IPS-15b (cell line): ENCODE data around the gene MYO1F.
"Not testable (repeated sequence)": the region's sequence is repeated elsewhere in the genome, so short reads cannot be mapped to it uniquely, and the experiment has no call there.

Experiments used
- H3K27me3 ChIP-seq: one replicate; pipeline ENCODE4 v1.6.1; 2013; ENCODE audit warnings: low read length; ENCODE audit not compliant: control insufficient read depth, insufficient read depth
- H3K36me3 ChIP-seq: one replicate; pipeline ENCODE4 v1.6.1; 2013; ENCODE audit warnings: low read length; ENCODE audit not compliant: control insufficient read depth, insufficient read depth
- H3K4me1 ChIP-seq: one replicate; pipeline ENCODE4 v1.6.1; 2013; ENCODE audit warnings: mild to moderate bottlenecking, low read length; ENCODE audit not compliant: control insufficient read depth, insufficient read depth
- H3K4me3 ChIP-seq: one replicate; pipeline ENCODE4 v1.5.1; 2013; ENCODE audit warnings: low read depth, low read length
- H3K9ac ChIP-seq: one replicate; pipeline ENCODE4 v1.6.1; 2013; ENCODE audit warnings: low read depth, mild to moderate bottlenecking, low read length
- H3K9me3 ChIP-seq: one replicate; pipeline ENCODE4 v1.6.1; 2013; ENCODE audit warnings: mild to moderate bottlenecking, low read length; ENCODE audit not compliant: control insufficient read depth, insufficient read depth

Gene MYO1F

DNA sequence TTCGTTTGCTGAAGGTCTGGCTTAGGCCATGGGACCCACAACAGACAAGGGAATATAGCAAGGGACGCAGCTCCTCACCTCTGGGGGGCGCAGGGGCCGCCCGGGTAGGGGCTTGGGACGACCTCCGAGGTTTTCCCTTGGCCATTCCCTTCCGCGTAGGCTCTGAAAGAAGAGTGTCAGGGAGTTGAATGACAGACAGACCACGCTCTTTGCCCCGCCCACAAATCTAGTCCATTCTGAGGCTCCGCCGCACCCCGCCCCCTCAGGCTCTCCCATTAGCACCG, 51.9 kb downstream of the MYO1F start:
- Histone ChIP-seq H3K4me1 (no peaks in the 10 kb centered on the region), H3K27me3 (peaks cover 3% of the 10 kb centered on the region), H3K36me3 (no peaks in the 10 kb centered on the region), H3K9ac (no peak overlapping the region), H3K4me3 (no peak overlapping the region), H3K9me3 (no peaks in the 10 kb centered on the region)

GRCh38 chr19:8519388-8519787, 57.9 kb downstream of the MYO1F start:
- H3K9ac ChIP-seq, result no peak overlapping the region
- H3K4me1 ChIP-seq, result no peaks in the 10 kb centered on the region
- H3K27me3 ChIP-seq, result no peaks in the 10 kb centered on the region
- no peak overlapping the region for H3K4me3 ChIP-seq
- H3K9me3 ChIP-seq, result no peaks in the 10 kb centered on the region
- no peaks in the 10 kb centered on the region for H3K36me3 ChIP-seq

DNA sequence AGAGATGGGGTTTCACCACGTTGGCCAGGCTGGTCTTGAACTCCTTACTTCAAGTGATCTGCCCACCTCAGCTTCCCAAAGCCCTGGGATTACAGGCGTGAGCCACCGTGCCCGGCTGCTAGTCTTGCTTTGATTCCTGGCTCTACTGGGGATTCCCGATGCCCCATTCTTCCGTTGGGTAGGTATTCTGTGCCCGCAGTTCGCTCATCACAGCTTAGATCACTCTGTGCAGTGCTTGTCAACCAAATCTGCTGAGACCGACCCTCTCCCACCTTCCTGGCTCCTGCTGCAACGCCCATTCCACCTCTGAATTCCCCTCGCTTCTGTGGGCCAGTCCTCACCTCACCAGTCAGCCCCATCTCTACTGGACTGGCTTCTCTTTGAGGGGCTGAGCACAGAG, 58.7 kb downstream of the MYO1F start:
- Histone ChIP-seq H3K9me3 (no peaks in the 10 kb centered on the region), H3K4me3 (no peak overlapping the region), H3K4me1 (no peaks in the 10 kb centered on the region), H3K36me3 (no peaks in the 10 kb centered on the region), H3K9ac (no peak overlapping the region), H3K27me3 (no peaks in the 10 kb centered on the region)

GRCh38 chr19:8517551-8518442, 59.4 kb downstream of the MYO1F start:
- no peak overlapping the region for H3K9ac ChIP-seq
- H3K36me3 ChIP-seq, result no peaks in the 10 kb centered on the region
- no peaks in the 10 kb centered on the region for H3K27me3 ChIP-seq
- no peaks in the 10 kb centered on the region for H3K9me3 ChIP-seq
- H3K4me3 ChIP-seq, result no peak overlapping the region
- H3K4me1 ChIP-seq, result no peaks in the 10 kb centered on the region

GRCh38 chr19:8515317-8515716, 61.9 kb downstream of the MYO1F start:
- no peak overlapping the region for H3K4me3 ChIP-seq
- peaks cover 4% of the 10 kb centered on the region for H3K4me1 ChIP-seq
- no peaks in the 10 kb centered on the region for H3K27me3 ChIP-seq
- H3K9me3 ChIP-seq, result no peaks in the 10 kb centered on the region
- H3K9ac ChIP-seq, result no peak overlapping the region
- H3K36me3 ChIP-seq, result peaks cover 4% of the 10 kb centered on the region

- H3K4me3 ChIP-seq, result peak overlapping the region; percentile 76
- peak overlapping the region; percentile 81 for H3K9ac ChIP-seq
- H3K9me3 ChIP-seq, H3K27me3 ChIP-seq, H3K36me3 ChIP-seq, H3K4me1 ChIP-seq: not testable (repeated sequence)
These were observed 62.7 kb downstream of the MYO1F start for GRCh38 chr19:8514505-8515009.

GRCh38 chr19:8513687-8514504, 63.3 kb downstream of the MYO1F start, which contains the start of gene ZNF414:
Gene ZNF414 (minus strand): TSS chr19:8514167. CDS start chr19:8514046, 121 bp downstream.
- peaks cover 4% of the 10 kb centered on the region for H3K36me3 ChIP-seq
- H3K9me3 ChIP-seq, result no peaks in the 10 kb centered on the region
- H3K9ac ChIP-seq, result peak within 1 kb of the TSS; percentile 81
- peaks cover 4% of the 10 kb centered on the region for H3K4me1 ChIP-seq
- peak within 1 kb of the TSS; percentile 76 for H3K4me3 ChIP-seq
- no peaks in the 10 kb centered on the region for H3K27me3 ChIP-seq

DNA sequence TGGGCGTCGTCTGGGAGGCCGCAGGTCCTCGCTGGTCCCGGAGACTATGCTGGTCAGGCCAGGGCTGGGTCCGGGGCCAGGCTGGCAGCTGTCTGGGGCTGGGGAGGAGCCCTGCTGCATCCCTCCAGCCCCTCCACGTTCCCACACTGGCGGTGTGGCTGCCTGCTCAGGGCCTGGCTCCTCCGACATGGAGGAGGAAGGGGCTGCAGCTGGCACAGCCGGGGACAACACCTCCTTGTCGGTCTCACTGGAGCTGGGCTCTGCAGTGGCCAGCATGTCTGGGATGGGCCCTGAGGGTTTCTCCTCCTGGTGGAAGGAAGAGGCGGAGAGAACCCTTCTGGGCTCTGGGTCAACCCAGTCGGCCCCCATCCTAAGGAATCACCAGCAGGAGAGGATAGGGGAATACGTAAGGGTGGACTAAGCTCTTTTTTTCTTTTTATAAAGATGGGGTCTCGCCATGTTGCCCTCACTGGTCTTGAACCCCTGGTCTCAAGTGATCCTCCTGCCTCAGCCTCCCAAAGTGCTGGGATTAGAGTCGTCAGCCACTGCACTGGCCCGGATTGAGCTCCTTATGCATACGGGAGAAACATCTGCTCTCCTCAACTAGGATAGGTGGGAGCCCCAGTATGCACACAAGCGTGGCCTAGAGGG, 64.1 kb downstream of the MYO1F start:
- Histone ChIP-seq H3K36me3 (peaks cover 4% of the 10 kb centered on the region), H3K4me3 (peak overlapping the region; percentile 76), H3K9ac (peak overlapping the region; percentile 76)

DNA sequence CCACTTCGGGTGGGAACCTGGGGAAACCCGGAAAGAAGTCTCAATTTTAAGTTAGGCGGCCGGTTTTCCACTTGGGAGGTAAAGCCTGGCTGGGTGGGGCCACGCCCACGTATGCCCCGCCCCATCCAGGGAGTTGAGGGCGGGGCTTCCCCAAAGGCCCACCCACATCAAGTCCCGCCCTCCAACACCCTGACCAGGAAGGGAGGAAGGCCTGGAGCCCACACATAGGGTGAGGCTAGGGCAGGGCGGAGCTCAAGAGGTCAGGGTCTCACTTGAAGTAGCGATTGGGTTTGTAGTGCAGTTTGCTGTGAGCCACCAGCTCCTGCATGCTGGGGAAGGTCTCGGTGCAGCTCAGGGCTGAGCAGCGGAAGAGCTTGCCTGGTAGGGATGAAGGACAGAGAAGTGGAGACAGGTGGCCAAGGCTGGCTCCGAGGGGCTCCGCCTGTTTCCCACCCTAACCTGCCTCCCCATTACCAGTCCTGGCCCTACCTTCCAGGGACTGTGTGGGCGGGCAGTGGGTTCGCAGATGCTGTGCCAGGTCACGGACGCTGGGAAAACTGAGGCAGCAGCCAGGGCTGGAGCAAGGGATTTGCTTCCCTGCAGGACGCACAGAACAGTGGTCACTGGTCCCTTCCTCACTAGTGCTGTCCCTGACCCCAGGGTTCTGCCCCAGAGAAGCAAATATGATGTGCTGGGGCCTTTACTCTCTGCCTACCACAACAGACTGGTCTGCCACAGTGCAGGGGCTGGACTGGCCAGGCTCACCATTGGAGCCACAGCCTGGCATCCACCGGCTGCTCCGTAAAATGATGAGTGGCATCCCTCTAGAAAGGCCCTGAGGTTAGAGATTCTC, 64.9 kb downstream of the MYO1F start:
- Histone ChIP-seq H3K9ac (no peak overlapping the region), H3K36me3 (peaks cover 4% of the 10 kb centered on the region), H3K4me3 (peak overlapping the region; percentile 32), H3K27me3 (no peaks in the 10 kb centered on the region), H3K9me3 (no peaks in the 10 kb centered on the region), H3K4me1 (peaks cover 4% of the 10 kb centered on the region)

More for the DNA sequence above, 64.1 kb downstream of the MYO1F start:
- Histone ChIP-seq H3K4me1 (peaks cover 4% of the 10 kb centered on the region), H3K27me3 (no peaks in the 10 kb centered on the region), H3K9me3 (no peaks in the 10 kb centered on the region)

- peaks cover 4% of the 10 kb centered on the region for H3K36me3 ChIP-seq
- no peak overlapping the region for H3K9ac ChIP-seq
- H3K4me3 ChIP-seq, result peak overlapping the region; percentile 30
- H3K27me3 ChIP-seq, result no peaks in the 10 kb centered on the region
- peaks cover 4% of the 10 kb centered on the region for H3K4me1 ChIP-seq
- H3K9me3 ChIP-seq, result no peaks in the 10 kb centered on the region
These were observed 65.6 kb downstream of the MYO1F start for GRCh38 chr19:8511573-8512101.
